ENCODE measurements around the gene TRHDE.

DNA sequence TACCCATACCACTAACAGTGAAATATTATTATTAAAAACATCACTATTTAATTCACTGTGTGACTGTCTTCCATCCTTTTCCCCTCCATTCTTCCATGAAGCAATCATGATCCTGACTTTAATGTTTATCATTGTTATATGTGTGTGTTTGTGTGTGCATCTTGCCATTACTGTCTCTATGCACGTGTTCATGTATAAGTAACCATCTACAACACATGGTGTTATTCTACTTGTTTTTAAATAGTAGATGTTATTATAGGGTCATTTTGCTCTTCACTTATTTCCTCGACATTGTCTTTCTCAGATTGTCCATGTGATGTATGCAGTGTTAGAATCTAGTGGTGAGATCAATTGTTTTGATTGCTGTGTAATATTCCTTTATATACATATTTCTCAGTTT is 195.8 kb downstream of the TRHDE start:
- no peak for TF ChIP-seq EZH2 (IDR thresholded peaks at IDR 0.05; ENCODE audit: borderline replicate concordance, low read depth, low read length, severe bottlenecking)
- no peak for TF ChIP-seq CTCF (IDR thresholded peaks at IDR 0.05; ENCODE audit: extremely low read depth in 1 of 2, insufficient read depth in 1 of 2, low read depth in 1 of 2, low read length in 2 of 2)
- no peak for TF ChIP-seq POLR2AphosphoS5 (IDR thresholded peaks at IDR 0.05; ENCODE audit: insufficient read depth, low read depth, low read length)
